Fibroblast of gingiva (primary cell): ENCODE measurements around the gene LRRC8B.
A peak's percentile ranks its signal among the peaks of the same experiment; 100 is the strongest.
"Not testable (repeated sequence)": the region's sequence is repeated elsewhere in the genome, so short reads cannot be mapped to it uniquely, and the experiment has no call there.

ENCODE experiments used
- DNase-seq: peaks from one replicate; pipeline ENCODE4 v3.0.0-alpha.2; 2011; ENCODE audit warnings: low read depth

LRRC8B gene

GRCh38 chr1:89524369-89525168, at the start of gene LRRC8B:
TSS of gene LRRC8B (plus strand) at chr1:89524829. CDS start at chr1:89582651, 57,822 bp downstream.
- peak; percentile 85 for DNase-seq

- no peak for DNase-seq
Observed at GRCh38 chr1:89475269-89475668, 49.4 kb upstream of the LRRC8B start.

GRCh38 chr1:89476072-89476471, 48.6 kb upstream of the LRRC8B start:
- no peak for DNase-seq

GRCh38 chr1:89483010-89483756, 41.4 kb upstream of the LRRC8B start:
- DNase-seq: peak; percentile 77

- no peak for DNase-seq
Observed at GRCh38 chr1:89483757-89484077, 40.9 kb upstream of the LRRC8B start.

GRCh38 chr1:89484092-89485038, 40.3 kb upstream of the LRRC8B start:
- no peak for DNase-seq

- DNase-seq: no peak
Observed at GRCh38 chr1:89487972-89488371, 36.7 kb upstream of the LRRC8B start.

GRCh38 chr1:89489047-89489729, 35.4 kb upstream of the LRRC8B start:
- peak; percentile 82 for DNase-seq

GRCh38 chr1:89490389-89490788, 34.2 kb upstream of the LRRC8B start:
- no peak for DNase-seq

GRCh38 chr1:89499320-89499719, 25.3 kb upstream of the LRRC8B start:
- DNase-seq: peak; percentile 24

- DNase-seq: no peak
Observed at GRCh38 chr1:89502042-89502441, 22.6 kb upstream of the LRRC8B start.

GRCh38 chr1:89502895-89503294, 21.7 kb upstream of the LRRC8B start:
- no peak for DNase-seq

GRCh38 chr1:89503690-89504089, 20.9 kb upstream of the LRRC8B start:
- DNase-seq: no peak

- not testable (repeated sequence) for DNase-seq
Observed at GRCh38 chr1:89510061-89510460, 14.6 kb upstream of the LRRC8B start.

GRCh38 chr1:89512996-89513720, 11.5 kb upstream of the LRRC8B start:
- no peak for DNase-seq

GRCh38 chr1:89516055-89516454, 8.6 kb upstream of the LRRC8B start:
- peak; percentile 75 for DNase-seq

GRCh38 chr1:89518221-89518631, 6.4 kb upstream of the LRRC8B start:
- peak; percentile 71 for DNase-seq

GRCh38 chr1:89519779-89520358, 4.8 kb upstream of the LRRC8B start:
- DNase-seq: peak; percentile 46

- not testable (repeated sequence) for DNase-seq
Observed at GRCh38 chr1:89521977-89522376, 2.7 kb upstream of the LRRC8B start.

GRCh38 chr1:89523572-89524368, 859 bp upstream of the LRRC8B start:
- DNase-seq: peak; percentile 46
